H9 (cell line): ENCODE results near the gene PHLPP2. TPM values are rescaled to one million over a fixed set of nuclear protein-coding genes. Genes with fewer than 3 reads are reported as not detected.

Source experiments
- DNase-seq: peaks from one replicate; pipeline ENCODE4 v3.0.0-alpha.2; 2017
- H2AFZ ChIP-seq: one replicate; pipeline ENCODE4 v1.6.1; 2013; ENCODE audit warnings: mild to moderate bottlenecking, low read length, control low read depth, moderate library complexity
- H2AK5ac ChIP-seq: 2 replicates; pipeline ENCODE4 v1.6.1; 2013; ENCODE audit warnings: low read length, control low read depth, mixed read lengths; ENCODE audit not compliant: insufficient read length
- H2BK120ac ChIP-seq: one replicate; pipeline ENCODE4 v1.6.1; 2013; ENCODE audit warnings: low read depth, mild to moderate bottlenecking, low read length, control low read depth, inconsistent platforms; ENCODE audit not compliant: poor library complexity, severe bottlenecking
- H2BK12ac ChIP-seq: 2 replicates; pipeline ENCODE4 v1.6.1; 2013; ENCODE audit warnings: low read length, control low read depth, mixed read lengths, low read depth; ENCODE audit not compliant: insufficient read length
- H2BK15ac ChIP-seq: 2 replicates; pipeline ENCODE4 v1.6.1; 2013; ENCODE audit warnings: low read depth, low read length, control low read depth
- H2BK20ac ChIP-seq: one replicate; pipeline ENCODE4 v1.6.1; 2013; ENCODE audit warnings: low read depth, mild to moderate bottlenecking, low read length, control low read depth, inconsistent platforms; ENCODE audit not compliant: poor library complexity, severe bottlenecking
- H2BK5ac ChIP-seq: 2 replicates; pipeline ENCODE4 v1.6.1; 2013; ENCODE audit warnings: low read length, control low read depth, mixed read lengths; ENCODE audit not compliant: insufficient read length
- H3K14ac ChIP-seq: 2 replicates; pipeline ENCODE4 v1.6.1; 2013; ENCODE audit warnings: low read length, control low read depth; ENCODE audit not compliant: insufficient read depth
- H3K18ac ChIP-seq: 2 replicates; pipeline ENCODE4 v1.6.1; 2013; ENCODE audit warnings: low read depth, mild to moderate bottlenecking, mixed read lengths, low read length, control low read depth; ENCODE audit not compliant: insufficient read length
- H3K23ac ChIP-seq: 2 replicates; pipeline ENCODE4 v1.6.1; 2013; ENCODE audit warnings: low read length, control low read depth, mixed read lengths, low read depth; ENCODE audit not compliant: insufficient read length
- H3K23me2 ChIP-seq: 2 replicates; pipeline ENCODE4 v1.6.1; 2013; ENCODE audit warnings: low read depth, mild to moderate bottlenecking, mixed read lengths, low read length, control low read depth; ENCODE audit not compliant: insufficient read length, poor library complexity, severe bottlenecking
- H3K27ac ChIP-seq: 2 replicates; pipeline ENCODE4 v1.5.1; 2013; ENCODE audit warnings: low read length, control low read depth, mixed read lengths, low read depth; ENCODE audit not compliant: insufficient read length
- H3K27me3 ChIP-seq: 2 replicates; pipeline ENCODE4 v1.6.1; 2013; ENCODE audit warnings: low read length, control low read depth, inconsistent platforms; ENCODE audit not compliant: insufficient read depth
- H3K4ac ChIP-seq: 2 replicates; pipeline ENCODE4 v1.6.1; 2013; ENCODE audit warnings: low read depth, mild to moderate bottlenecking, control low read depth, inconsistent platforms, low read length, moderate library complexity
- H3K4me1 ChIP-seq: 2 replicates; pipeline ENCODE4 v1.6.1; 2013; ENCODE audit warnings: low read length, control low read depth, inconsistent platforms; ENCODE audit not compliant: insufficient read depth
- H3K4me2 ChIP-seq: 2 replicates; pipeline ENCODE4 v1.6.1; 2013; ENCODE audit warnings: low read length, control low read depth, mixed read lengths; ENCODE audit not compliant: insufficient read length, insufficient read depth
- H3K56ac ChIP-seq: 2 replicates; pipeline ENCODE4 v1.6.1; 2013; ENCODE audit warnings: low read depth, mild to moderate bottlenecking, mixed read lengths, low read length, control low read depth; ENCODE audit not compliant: insufficient read length
- H3K79me1 ChIP-seq: 2 replicates; pipeline ENCODE4 v1.6.1; 2013; ENCODE audit warnings: low read depth, mild to moderate bottlenecking, moderate library complexity, low read length, control low read depth, inconsistent platforms; ENCODE audit not compliant: insufficient read depth, poor library complexity, severe bottlenecking
- H3K79me2 ChIP-seq: 2 replicates; pipeline ENCODE4 v1.6.1; 2013; ENCODE audit warnings: low read length, control low read depth, inconsistent platforms; ENCODE audit not compliant: insufficient read depth
- H3K9ac ChIP-seq: 2 replicates; pipeline ENCODE4 v1.6.1; 2013; ENCODE audit warnings: low read length, control low read depth, mixed read lengths; ENCODE audit not compliant: insufficient read length; ENCODE audit errors: extremely low read depth
- H3K9me3 ChIP-seq: one replicate; pipeline ENCODE4 v1.6.1; 2013; ENCODE audit warnings: low read depth, low read length, inconsistent platforms; ENCODE audit not compliant: control insufficient read depth
- H3T11ph ChIP-seq: one replicate; pipeline ENCODE4 v1.6.1; 2013; ENCODE audit warnings: mild to moderate bottlenecking, low read length, control low read depth, inconsistent platforms
- H4K20me1 ChIP-seq: one replicate; pipeline ENCODE4 v1.6.1; 2013; ENCODE audit not compliant: control insufficient read depth, insufficient read length, insufficient read depth
- H4K5ac ChIP-seq: 2 replicates; pipeline ENCODE4 v1.6.1; 2013; ENCODE audit warnings: low read depth, mild to moderate bottlenecking, mixed read lengths, low read length, control low read depth; ENCODE audit not compliant: insufficient read length
- H4K8ac ChIP-seq: replicated peaks from 2 replicates; pipeline ENCODE4 v1.6.1; 2013; ENCODE audit warnings: low read length, control low read depth, mixed read lengths, low read depth; ENCODE audit not compliant: insufficient read length
- H4K91ac ChIP-seq: 2 replicates; pipeline ENCODE4 v1.6.1; 2013; ENCODE audit warnings: low read depth, mild to moderate bottlenecking, moderate library complexity, mixed read lengths, low read length, control low read depth; ENCODE audit not compliant: insufficient read length
- H3K27ac Mint-ChIP-seq, 3 experiments: 2 replicates in 2 of 3; 3 replicates in 1 of 3; pipeline ENCODE4 v1.8.0; 2020 to 2021; ENCODE audit warnings: mixed read lengths in 3 of 3, mild to moderate bottlenecking in 1 of 3, moderate library complexity in 1 of 3
- H3K27me3 Mint-ChIP-seq: 2 replicates; pipeline ENCODE4 v1.8.0; 2021; ENCODE audit warnings: low read depth, mild to moderate bottlenecking, moderate library complexity, mixed read lengths
- H3K36me3 Mint-ChIP-seq, 3 experiments: 2 replicates in 2 of 3; 3 replicates in 1 of 3; pipeline ENCODE4 v1.8.0; 2020 to 2021; ENCODE audit warnings: low read depth in 3 of 3, mixed read lengths in 3 of 3; ENCODE audit not compliant: insufficient read depth in 1 of 3
- H3K4me1 Mint-ChIP-seq, 2 experiments: 2 replicates each; pipeline ENCODE4 v1.8.0; 2020; ENCODE audit warnings: mixed read lengths in 2 of 2
- H3K4me3 Mint-ChIP-seq, 2 experiments: 2 replicates in 1 of 2; 3 replicates in 1 of 2; pipeline ENCODE4 v1.8.0; 2020 to 2021; ENCODE audit warnings: mild to moderate bottlenecking in 2 of 2, mixed read lengths in 2 of 2, moderate library complexity in 1 of 2
- H3K9me3 Mint-ChIP-seq, 2 experiments: 2 replicates in 1 of 2; 3 replicates in 1 of 2; pipeline ENCODE4 v1.8.0; 2020; ENCODE audit warnings: mild to moderate bottlenecking in 2 of 2, mixed read lengths in 2 of 2, moderate library complexity in 1 of 2
- WGBS: extraction: QIAGEN DNeasy Blood & Tissue Kit; methylation state at CpG from one replicate; pipeline ENCODE4 v1.1.7; 2013; ENCODE audit warnings: missing lambda C conversion rate, low lambda C conversion rate, mixed read lengths; ENCODE audit not compliant: insufficient read length; ENCODE audit errors: extremely low coverage; 5-methylcytosine and 5-hydroxymethylcytosine counted together
- total RNA-seq: library from RNA; stranded (reverse); gene quantifications from 2 replicates; pipeline ENCODE4 v1.2.1, GENCODE V29; 2021
- TF ChIP-seq, protein P1 (sequence below): fragments of 200-600 bp; sonication (generic); conservative IDR thresholded peaks from 3 replicates; pipeline ENCODE4 v1.8.0; 2021; ENCODE audit warnings: antibody characterized with exemption, mild to moderate bottlenecking

PHLPP2 gene
- total RNA-seq, 1 experiment from 2014 or later, result 23.2 TPM

DNA sequence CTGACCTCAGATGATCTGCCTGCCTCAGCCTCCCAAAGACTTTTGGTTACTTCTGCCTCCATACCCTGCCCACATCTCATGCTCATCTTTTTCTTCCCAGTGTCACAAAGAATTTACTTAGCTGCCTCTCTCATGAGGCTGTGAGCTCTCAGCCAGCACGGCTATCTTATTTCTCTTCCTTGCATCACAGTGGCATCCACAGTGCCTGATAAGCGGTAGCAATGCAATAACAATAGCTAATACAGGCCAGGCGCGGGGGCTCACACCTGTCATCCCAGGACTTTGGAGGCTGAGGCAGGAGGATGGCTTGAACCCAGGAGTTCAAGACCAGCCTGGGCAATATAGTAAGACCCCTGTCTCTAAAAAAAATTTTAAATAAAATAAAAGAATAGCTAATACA lies 114.1 kb downstream of the PHLPP2 start:
- H3K36me3 Mint-ChIP-seq, result no peaks in the 10 kb centered on the region
- H3K79me2 ChIP-seq, result no peaks in the 10 kb centered on the region
- no peak overlapping the region for H3K4ac ChIP-seq
- no peak overlapping the region for H4K8ac ChIP-seq
- no peak overlapping the region for H2BK15ac ChIP-seq
- H3K4me1 ChIP-seq, result no peaks in the 10 kb centered on the region
- H3K56ac ChIP-seq, result no peak overlapping the region
- no peaks in the 10 kb centered on the region for H3K79me1 ChIP-seq
- H4K20me1 ChIP-seq, result no peaks in the 10 kb centered on the region
- H3K23me2 ChIP-seq, result no peaks in the 10 kb centered on the region
- no peak overlapping the region for H3K4me3 Mint-ChIP-seq
- no peak overlapping the region for H2BK12ac ChIP-seq
- no peak overlapping the region for H2BK120ac ChIP-seq
- WGBS, result no CpG with 5 or more reads among the region's 4 CpGs
- no peaks in the 10 kb centered on the region for H3K27me3 Mint-ChIP-seq
- H3K9ac ChIP-seq, result no peak overlapping the region
- peak overlapping the region; percentile 5 for H3K4me2 ChIP-seq
- H2AK5ac ChIP-seq, result no peak overlapping the region
- no peaks in the 10 kb centered on the region for H3K9me3 ChIP-seq
- no peak for DNase-seq
- no peak overlapping the region for H4K91ac ChIP-seq
- no peak overlapping the region for H3T11ph ChIP-seq
- H3K27ac ChIP-seq, result no peak overlapping the region
- H2BK20ac ChIP-seq, result no peak overlapping the region
- no peak overlapping the region for H4K5ac ChIP-seq
- no peak overlapping the region for H3K18ac ChIP-seq
- H2BK5ac ChIP-seq, result no peak overlapping the region
- H3K4me1 Mint-ChIP-seq, result peaks cover 6 to 11% of the 10 kb centered on the region in 2 experiments
- no peak overlapping the region for H3K14ac ChIP-seq
- H3K9me3 Mint-ChIP-seq, result no peaks in the 10 kb centered on the region; a peak in 2 of 5 replicates
- no peaks in the 10 kb centered on the region for H3K27me3 ChIP-seq
- H3K23ac ChIP-seq, result no peak overlapping the region
- H2AFZ ChIP-seq, result no peak overlapping the region
- TF ChIP-seq, protein P1, sequence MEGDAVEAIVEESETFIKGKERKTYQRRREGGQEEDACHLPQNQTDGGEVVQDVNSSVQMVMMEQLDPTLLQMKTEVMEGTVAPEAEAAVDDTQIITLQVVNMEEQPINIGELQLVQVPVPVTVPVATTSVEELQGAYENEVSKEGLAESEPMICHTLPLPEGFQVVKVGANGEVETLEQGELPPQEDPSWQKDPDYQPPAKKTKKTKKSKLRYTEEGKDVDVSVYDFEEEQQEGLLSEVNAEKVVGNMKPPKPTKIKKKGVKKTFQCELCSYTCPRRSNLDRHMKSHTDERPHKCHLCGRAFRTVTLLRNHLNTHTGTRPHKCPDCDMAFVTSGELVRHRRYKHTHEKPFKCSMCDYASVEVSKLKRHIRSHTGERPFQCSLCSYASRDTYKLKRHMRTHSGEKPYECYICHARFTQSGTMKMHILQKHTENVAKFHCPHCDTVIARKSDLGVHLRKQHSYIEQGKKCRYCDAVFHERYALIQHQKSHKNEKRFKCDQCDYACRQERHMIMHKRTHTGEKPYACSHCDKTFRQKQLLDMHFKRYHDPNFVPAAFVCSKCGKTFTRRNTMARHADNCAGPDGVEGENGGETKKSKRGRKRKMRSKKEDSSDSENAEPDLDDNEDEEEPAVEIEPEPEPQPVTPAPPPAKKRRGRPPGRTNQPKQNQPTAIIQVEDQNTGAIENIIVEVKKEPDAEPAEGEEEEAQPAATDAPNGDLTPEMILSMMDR, result no peak
- H3K27ac Mint-ChIP-seq, result no peak overlapping the region
